K562 (cell line): ENCODE results near the gene FRMD3. TPM values are rescaled to one million over a fixed set of nuclear protein-coding genes. Genes with fewer than 3 reads are reported as not detected.

Experiments used
- HMG20A ChIP-seq: fragments of 450-650 bp; formaldehyde crosslinking; conservative IDR thresholded peaks from 2 replicates; pipeline ENCODE4 v1.4.0; 2020; ENCODE audit warnings: mild to moderate bottlenecking, mixed read lengths
- ZNF780A ChIP-seq: fragments of 250-450 bp; sonication (Bioruptor Pico); IDR thresholded peaks from 2 replicates; pipeline ENCODE4 v1.5.0; 2021; ENCODE audit warnings: mild to moderate bottlenecking
- polyA plus RNA-seq, 8 experiments: library from polyadenylated mRNA; depleted of rRNA in 4 of 8; stranded (reverse) in 5 of 8; unstranded in 3 of 8; fragments of >200 nt; fragmentation: Nextera tagmentation in 2 of 8; fragmentation: Illumina TruSeq in 1 of 8; extraction: Ambion mirVana in 2 of 8; extraction: Trizol in 1 of 8; gene quantifications; 2 replicates each; pipeline versions ENCODE4 v1.2.1 to v1.2.3, GENCODE V29; 2011 to 2014; ENCODE audit warnings: inconsistent platforms in 1 of 8, missing spikeins in 1 of 8
- total RNA-seq, 7 experiments: library from RNA; depleted of rRNA in 6 of 7; stranded (reverse); fragments of >200 nt in 6 of 7; fragmentation: Illumina TruSeq in 2 of 7; extraction: Trizol in 2 of 7; gene quantifications; 2 replicates each; pipeline versions ENCODE4 v1.2.1 to v1.2.3, GENCODE V29; 2011 to 2021; ENCODE audit warnings: low replicate concordance in 1 of 7
- TF ChIP-seq, protein P1 (sequence below), 2 experiments: fragments of 450-650 bp in 1 of 2; sonication (generic) in 1 of 2; formaldehyde crosslinking in 1 of 2; IDR thresholded peaks; 2 replicates each; pipeline versions ENCODE4 v1.7.1 to v1.9.0; 2016 to 2022; ENCODE audit warnings: inconsistent platforms in 1 of 2, mild to moderate bottlenecking in 1 of 2, missing genetic modification reagents in 1 of 2
- TF ChIP-seq, protein P2 (sequence below): fragments of 450-650 bp; IDR thresholded peaks from 2 replicates; pipeline ENCODE4 v1.6.1; 2017; ENCODE audit warnings: mild to moderate bottlenecking, moderate library complexity

Gene FRMD3
- total and polyA plus RNA-seq, 9 of the 15 experiments (the other 6 are each of a cell fraction or from before 2014, with no cell fraction given): 0.09 to 0.51 (median 0.21) TPM

DNA sequence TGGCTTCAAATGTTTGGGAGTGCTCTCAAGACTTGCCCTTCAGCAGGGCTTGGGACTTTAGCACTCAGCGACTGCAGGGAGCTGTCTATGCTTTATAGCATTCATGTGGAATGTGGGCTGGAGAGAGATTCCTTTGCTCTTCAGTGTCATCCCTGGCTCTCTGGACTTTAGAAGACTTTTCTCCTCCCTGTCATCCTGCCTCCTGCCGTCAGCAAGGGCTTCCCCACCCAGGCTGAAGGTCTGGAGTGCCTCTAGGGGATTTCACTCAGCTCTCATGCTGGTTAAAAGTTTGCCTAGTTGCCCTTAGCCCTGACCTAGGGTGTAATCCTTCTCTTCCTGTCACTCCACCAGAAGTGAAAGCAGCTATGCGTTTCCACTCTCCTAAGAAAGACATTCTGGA lies 210.9 kb downstream of the FRMD3 start (continued):
- TF ChIP-seq, protein P1, sequence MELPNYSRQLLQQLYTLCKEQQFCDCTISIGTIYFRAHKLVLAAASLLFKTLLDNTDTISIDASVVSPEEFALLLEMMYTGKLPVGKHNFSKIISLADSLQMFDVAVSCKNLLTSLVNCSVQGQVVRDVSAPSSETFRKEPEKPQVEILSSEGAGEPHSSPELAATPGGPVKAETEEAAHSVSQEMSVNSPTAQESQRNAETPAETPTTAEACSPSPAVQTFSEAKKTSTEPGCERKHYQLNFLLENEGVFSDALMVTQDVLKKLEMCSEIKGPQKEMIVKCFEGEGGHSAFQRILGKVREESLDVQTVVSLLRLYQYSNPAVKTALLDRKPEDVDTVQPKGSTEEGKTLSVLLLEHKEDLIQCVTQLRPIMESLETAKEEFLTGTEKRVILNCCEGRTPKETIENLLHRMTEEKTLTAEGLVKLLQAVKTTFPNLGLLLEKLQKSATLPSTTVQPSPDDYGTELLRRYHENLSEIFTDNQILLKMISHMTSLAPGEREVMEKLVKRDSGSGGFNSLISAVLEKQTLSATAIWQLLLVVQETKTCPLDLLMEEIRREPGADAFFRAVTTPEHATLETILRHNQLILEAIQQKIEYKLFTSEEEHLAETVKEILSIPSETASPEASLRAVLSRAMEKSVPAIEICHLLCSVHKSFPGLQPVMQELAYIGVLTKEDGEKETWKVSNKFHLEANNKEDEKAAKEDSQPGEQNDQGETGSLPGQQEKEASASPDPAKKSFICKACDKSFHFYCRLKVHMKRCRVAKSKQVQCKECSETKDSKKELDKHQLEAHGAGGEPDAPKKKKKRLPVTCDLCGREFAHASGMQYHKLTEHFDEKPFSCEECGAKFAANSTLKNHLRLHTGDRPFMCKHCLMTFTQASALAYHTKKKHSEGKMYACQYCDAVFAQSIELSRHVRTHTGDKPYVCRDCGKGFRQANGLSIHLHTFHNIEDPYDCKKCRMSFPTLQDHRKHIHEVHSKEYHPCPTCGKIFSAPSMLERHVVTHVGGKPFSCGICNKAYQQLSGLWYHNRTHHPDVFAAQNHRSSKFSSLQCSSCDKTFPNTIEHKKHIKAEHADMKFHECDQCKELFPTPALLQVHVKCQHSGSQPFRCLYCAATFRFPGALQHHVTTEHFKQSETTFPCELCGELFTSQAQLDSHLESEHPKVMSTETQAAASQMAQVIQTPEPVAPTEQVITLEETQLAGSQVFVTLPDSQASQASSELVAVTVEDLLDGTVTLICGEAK (IDR thresholded peaks at IDR 0.05): no peak
- TF ChIP-seq, protein P1 (CRISPR knock-in tag; IDR thresholded peaks at IDR 0.05): no peak
- no peak for TF ChIP-seq HMG20A
- no peak for TF ChIP-seq ZNF780A (CRISPR knock-in tag)
- TF ChIP-seq, protein P2, sequence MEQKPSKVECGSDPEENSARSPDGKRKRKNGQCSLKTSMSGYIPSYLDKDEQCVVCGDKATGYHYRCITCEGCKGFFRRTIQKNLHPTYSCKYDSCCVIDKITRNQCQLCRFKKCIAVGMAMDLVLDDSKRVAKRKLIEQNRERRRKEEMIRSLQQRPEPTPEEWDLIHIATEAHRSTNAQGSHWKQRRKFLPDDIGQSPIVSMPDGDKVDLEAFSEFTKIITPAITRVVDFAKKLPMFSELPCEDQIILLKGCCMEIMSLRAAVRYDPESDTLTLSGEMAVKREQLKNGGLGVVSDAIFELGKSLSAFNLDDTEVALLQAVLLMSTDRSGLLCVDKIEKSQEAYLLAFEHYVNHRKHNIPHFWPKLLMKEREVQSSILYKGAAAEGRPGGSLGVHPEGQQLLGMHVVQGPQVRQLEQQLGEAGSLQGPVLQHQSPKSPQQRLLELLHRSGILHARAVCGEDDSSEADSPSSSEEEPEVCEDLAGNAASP: no peak
